NCI-H69 (cell line): ENCODE data around the gene CRIP1.

Experiments used
- DNase-seq: peaks from one replicate; lab custom pipeline; 2025; lab: John Stamatoyannopoulos, UW

Gene CRIP1

GRCh38 chr14:105450864-105451720, 35.6 kb upstream of the CRIP1 start:
- no peak for DNase-seq

DNA sequence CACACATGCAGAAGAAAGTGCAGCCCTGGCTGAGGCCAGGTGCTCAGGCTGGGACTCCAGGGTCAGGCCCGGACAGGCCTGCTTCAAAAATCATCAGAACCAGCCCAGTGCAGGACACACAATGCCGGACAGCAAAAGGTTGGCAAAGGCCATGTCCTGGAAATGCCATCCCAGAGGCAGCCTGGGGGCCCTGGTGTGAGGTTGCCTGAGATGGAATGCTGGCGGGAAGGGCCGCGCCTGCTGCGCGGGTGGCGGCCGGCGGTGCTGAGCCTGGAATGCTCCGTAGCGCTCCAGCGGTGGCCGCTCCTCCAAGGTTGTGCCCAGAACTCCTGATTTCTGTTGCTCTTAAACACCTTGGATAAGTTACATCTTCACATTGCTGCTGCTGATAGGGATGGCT, 33.7 kb upstream of the CRIP1 start:
- no peak for DNase-seq

DNA sequence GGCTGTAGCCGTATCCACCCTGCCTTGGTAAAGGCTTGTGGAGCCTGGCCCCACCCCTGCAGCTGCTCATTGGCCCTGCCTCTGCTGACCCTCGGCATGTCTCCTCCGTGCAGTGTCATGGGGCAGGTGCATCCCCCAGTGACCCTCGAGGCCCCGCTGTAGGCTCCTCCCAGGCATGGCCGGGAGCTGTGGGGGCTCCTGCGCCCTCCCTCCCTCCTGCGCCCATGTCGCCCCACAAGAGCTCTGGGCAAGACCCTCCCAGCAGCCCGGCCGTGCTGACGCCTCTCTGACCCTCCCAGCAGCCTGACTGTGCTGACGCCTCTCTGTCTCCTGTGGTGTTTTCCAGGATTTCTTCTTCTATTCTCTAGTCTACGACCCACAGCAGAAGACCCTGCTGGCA, 32.8 kb upstream of the CRIP1 start:
- no peak for DNase-seq

DNA sequence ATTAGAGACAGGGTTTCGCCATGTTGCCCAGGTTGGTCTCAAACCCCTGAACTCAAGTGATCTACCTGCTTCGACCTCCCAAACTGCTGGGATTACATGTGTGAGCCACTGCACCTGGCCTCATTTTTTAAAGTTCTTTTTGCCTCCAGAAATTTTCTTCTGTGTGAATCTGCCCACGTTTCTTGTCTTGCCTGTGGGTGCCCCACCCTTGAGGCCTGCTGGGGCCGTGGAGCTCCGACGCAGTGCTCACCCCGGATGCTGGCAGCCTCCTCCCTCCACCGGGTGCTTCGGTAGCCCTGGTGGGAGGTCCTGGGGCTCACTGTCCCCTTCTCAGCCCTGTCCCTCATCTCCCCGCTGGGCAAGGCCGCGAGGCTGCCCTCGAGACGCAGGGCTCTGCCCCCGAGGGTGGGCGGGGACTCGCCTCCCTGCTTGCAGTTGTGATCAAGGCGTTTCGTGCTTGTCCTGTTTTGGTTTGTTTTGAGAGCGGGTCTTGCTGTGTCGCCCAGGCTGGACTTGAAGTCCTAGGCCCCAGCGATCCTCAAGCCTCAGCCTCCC, 31.5 kb upstream of the CRIP1 start:
- no peak for DNase-seq

DNA sequence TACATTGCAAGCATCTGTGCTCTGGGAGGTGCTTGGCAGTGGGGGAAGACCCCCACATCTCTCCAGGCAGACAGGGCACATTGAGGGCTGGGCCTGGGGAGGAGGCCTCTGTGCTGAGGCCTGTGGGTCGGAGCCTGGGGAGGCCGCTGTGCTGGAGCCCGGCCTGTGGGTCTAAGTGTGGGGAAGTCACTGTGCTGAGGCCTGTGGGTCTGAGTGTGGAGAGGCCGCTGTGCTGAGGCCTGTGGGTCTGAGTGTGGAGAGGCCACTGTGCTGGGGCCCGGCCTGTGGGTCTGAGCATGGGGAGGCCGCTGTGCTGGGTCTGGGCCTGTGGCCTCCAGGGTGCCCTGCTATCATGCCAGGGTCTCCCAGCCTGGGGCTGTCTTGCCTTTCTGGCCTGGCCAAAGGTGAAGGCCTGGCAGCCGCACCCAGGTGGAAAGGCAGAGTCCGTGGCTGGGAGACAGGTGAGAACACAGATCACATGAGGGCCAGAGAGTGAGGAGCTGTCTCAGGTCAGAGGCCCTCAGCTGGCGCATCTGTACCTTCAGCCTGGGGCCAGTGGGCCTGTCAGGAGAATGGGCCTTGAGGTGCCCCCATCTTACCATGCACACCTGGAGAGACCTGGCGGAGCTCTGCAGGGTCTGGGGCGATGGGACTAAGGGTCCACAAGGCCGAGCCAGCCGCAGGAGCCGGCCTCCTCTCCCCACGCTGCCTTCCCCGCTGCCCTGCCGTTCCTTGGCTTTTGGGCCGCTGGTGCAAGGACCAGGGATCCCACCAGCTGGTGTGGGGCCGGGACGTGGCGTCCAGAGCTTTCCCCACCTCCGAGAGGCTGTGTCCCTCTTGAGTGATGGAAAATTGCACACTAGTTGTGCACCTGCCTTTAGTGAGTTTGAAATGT, 30.7 kb upstream of the CRIP1 start:
- DNase-seq, result no peak

- no peak for DNase-seq
Measured at GRCh38 chr14:105456736-105457617, 29.7 kb upstream of the CRIP1 start.

- DNase-seq, result no peak
Measured at GRCh38 chr14:105458010-105458409, 28.7 kb upstream of the CRIP1 start.

DNA sequence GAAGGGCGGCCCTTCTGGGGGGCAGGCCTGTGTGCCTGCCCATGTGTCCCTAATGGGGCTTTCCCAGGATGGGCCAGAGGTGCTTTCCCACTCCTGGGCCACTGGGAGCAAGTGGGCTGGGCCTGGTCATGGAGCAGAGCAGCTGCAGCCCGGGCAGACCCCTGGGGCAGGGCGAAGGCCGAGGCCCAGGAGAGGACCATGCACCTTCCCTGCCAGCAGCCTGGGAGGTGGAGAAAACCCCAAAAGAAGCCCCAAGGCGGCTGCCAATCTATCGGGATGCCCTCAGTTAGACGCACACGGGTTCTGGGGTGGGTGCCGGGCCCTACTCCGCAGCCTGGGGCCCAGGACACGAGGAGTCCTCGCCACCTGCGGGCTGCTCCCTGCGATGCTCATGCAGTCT, 28.1 kb upstream of the CRIP1 start:
- no peak for DNase-seq

GRCh38 chr14:105460116-105460515, 26.6 kb upstream of the CRIP1 start:
- no peak for DNase-seq

DNA sequence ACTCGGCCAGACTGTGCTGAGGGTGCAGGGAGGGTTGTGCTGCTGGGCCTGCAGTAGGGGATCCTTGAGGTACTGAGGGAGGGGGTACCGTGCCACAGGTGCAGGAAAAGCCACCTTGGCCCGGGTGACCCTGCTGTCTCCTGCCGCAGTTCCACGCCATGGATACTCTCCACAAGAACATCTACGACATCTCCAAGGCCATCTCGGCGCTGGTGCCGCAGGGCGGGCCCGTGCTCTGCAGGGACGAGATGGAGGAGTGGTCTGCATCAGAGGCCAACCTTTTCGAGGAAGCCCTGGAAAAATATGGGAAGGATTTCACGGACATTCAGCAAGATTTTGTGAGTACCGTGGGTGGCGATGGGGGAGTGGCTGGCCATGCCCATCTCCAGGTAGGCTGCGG, 26.1 kb upstream of the CRIP1 start:
- no peak for DNase-seq

- no peak for DNase-seq
Measured at GRCh38 chr14:105461903-105462302, 24.8 kb upstream of the CRIP1 start.

- no peak for DNase-seq
Measured at GRCh38 chr14:105464501-105464900, 22.2 kb upstream of the CRIP1 start.

- peak; percentile 91 for DNase-seq
Measured at GRCh38 chr14:105465209-105466031, 21.3 kb upstream of the CRIP1 start.

- peak; percentile 33 for DNase-seq
Measured at GRCh38 chr14:105466531-105467248, 20.0 kb upstream of the CRIP1 start.

- DNase-seq, result no peak
Measured at GRCh38 chr14:105467249-105467941, 19.3 kb upstream of the CRIP1 start.

DNA sequence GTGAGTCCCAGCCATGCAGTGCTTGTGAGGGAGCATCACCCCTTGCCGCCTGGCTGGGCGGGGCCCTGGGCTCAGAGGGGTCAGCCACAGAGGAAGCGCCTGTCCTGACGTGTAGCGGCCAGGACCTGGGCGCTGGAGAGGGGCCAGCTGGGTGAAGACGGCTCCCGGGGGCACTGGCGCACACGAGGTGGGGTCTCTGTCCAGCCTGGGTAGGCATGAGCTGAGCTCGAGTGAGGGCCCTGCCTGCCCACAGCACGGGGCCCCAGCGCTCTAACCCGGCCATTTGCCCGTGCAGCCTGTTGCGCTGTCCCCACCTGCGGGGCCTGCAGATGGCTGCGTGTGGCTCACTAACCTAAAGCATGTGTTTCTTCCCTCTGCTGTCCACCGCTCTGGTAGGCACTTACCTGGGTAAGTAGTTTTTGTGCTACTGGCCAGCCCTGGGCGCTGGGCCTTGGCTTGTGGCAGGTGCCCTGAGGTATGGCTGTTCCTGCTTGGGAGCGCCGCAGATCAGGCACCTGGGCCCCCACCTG, 18.7 kb upstream of the CRIP1 start:
- DNase-seq, result no peak

GRCh38 chr14:105468621-105469241, 18.0 kb upstream of the CRIP1 start:
- DNase-seq, result no peak

- peak; percentile 33 for DNase-seq
Measured at GRCh38 chr14:105469456-105470349, 17.0 kb upstream of the CRIP1 start.
